ENCODE measurements around the gene RCBTB1.
A peak's percentile ranks its signal among the peaks of the same experiment; 100 is the strongest.

RCBTB1 gene

DNA sequence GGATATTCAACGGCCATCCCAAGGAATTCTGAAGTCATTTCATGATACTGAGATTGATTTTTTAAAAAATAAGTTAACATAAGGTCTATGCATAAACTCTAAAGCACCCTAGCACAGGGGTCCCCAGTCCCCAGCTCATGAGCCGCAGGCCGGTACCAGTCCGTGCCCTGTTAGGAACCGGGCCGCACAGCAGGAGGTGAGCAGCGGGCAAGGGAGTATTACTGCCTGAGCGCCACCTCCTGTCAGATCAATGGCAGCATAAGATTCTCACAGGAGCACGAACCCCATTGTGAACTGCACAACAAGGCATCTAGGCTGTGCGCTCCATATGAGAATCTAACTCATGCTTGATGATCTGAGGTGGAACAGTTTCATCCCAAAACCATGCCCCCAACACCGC lies 31.0 kb downstream of the RCBTB1 start:
- H3K4me3 ChIP-seq (ENCODE audit: low read depth, low read length) = no peak overlapping the region
- TF ChIP-seq, protein P1, sequence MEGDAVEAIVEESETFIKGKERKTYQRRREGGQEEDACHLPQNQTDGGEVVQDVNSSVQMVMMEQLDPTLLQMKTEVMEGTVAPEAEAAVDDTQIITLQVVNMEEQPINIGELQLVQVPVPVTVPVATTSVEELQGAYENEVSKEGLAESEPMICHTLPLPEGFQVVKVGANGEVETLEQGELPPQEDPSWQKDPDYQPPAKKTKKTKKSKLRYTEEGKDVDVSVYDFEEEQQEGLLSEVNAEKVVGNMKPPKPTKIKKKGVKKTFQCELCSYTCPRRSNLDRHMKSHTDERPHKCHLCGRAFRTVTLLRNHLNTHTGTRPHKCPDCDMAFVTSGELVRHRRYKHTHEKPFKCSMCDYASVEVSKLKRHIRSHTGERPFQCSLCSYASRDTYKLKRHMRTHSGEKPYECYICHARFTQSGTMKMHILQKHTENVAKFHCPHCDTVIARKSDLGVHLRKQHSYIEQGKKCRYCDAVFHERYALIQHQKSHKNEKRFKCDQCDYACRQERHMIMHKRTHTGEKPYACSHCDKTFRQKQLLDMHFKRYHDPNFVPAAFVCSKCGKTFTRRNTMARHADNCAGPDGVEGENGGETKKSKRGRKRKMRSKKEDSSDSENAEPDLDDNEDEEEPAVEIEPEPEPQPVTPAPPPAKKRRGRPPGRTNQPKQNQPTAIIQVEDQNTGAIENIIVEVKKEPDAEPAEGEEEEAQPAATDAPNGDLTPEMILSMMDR (conservative IDR thresholded peaks at IDR 0.05; ENCODE audit: low read depth, low read length) = no peak
- no peak for DNase-seq (ENCODE audit: low read depth)

DNA sequence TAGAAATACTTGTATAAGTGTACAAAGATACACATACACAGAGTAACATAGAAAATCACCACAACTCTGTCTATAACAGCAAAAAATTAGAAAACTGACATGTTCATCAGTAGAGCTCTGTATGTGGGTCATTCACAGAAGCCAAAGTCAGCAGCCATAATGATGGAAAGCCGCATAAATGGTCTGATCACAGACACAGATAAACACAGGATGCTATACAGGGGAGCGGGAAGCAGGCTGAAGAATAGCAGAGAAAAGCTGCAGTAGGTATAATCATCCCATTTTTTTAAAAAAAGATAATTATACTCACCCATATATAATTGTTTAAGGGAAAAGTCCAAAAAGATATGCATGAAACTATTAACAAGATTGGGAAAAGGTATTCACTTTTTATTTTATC lies 31.5 kb downstream of the RCBTB1 start:
- TF ChIP-seq, protein P1 (conservative IDR thresholded peaks at IDR 0.05; ENCODE audit: low read depth, low read length) = no peak
- no peak for DNase-seq (ENCODE audit: low read depth)
- no peak overlapping the region for H3K4me3 ChIP-seq (ENCODE audit: low read depth, low read length)

DNA sequence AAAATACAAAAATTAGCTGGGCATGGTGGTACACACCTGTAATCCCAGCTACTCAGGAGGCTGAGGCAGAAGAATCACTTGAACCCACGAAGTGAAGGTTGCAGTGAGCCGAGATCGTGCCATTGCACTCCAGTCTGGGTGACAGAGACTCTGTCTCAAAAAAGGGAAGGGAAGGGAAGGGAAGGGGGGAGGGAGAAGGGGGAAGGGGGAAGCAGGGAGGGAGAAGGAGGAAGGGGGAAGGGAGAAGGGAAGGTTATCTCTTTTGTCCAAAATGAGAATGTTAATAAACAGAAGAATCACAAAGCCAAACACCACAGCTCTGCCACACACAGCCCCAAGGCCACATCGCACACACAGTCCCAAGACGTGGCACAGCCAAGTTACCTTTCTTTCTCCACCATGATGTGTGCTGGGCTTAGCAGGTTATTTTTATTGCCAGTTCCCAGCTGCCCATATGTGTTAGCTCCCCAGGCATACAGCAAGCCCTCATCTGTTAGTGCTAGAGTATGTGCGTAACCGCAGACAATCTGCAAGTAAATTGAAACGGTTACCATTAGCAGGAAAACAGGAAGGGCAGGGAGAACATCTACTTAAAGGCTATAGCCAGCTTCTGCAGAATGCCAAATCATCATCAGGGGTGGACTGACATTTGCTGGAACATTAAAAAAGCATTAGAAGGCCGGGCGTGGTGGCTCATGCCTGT lies 34.3 kb downstream of the RCBTB1 start:
- TF ChIP-seq, protein P1 (conservative IDR thresholded peaks at IDR 0.05; ENCODE audit: low read depth, low read length) = no peak
- no peak overlapping the region for H3K4me3 ChIP-seq (ENCODE audit: low read depth, low read length)
- DNase-seq (ENCODE audit: low read depth) = no peak

DNA sequence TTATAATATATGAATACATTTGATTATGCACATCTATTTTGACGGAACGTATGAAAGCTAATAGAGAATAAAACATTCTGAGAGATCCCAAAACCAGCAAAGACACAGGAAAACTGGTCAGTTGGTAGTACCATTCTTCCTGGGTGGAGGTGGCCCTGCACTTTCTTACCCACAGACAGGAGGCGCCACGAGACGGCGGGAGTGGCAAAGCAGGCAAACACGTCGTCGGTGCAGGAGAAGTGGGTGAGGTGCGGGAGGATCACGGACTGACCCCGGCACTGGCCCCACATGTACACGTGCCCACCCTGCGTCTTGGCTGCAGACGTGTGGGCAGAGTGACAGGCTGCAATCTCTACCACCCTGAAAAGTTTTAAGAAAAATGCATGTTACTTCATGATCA lies 36.1 kb downstream of the RCBTB1 start:
- no peak for DNase-seq (ENCODE audit: low read depth)
- TF ChIP-seq, protein P1 (conservative IDR thresholded peaks at IDR 0.05; ENCODE audit: low read depth, low read length) = peak; percentile 23
- H3K4me3 ChIP-seq (ENCODE audit: low read depth, low read length) = no peak overlapping the region

DNA sequence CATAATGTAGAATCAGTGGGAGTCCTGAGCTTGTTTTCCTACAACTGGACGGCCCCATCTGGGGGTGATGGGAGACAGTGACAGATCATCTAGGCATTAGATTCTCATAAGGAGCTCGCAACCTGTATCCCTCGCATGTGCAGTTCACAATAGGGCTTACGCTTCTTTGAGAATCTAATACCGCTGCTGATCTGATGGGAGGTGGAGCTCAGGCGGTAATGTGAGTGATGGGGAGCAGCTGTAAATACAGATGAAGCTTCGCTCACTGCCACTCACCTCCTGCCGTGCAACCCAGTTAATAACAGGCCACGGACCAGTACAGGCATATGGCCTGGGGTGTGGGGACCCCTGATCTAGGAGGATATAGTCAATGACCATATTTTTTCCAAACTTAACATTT lies 38.8 kb downstream of the RCBTB1 start:
- TF ChIP-seq, protein P1 (conservative IDR thresholded peaks at IDR 0.05; ENCODE audit: low read depth, low read length) = no peak
- DNase-seq (ENCODE audit: low read depth) = no peak
- H3K4me3 ChIP-seq (ENCODE audit: low read depth, low read length) = no peak overlapping the region

DNA sequence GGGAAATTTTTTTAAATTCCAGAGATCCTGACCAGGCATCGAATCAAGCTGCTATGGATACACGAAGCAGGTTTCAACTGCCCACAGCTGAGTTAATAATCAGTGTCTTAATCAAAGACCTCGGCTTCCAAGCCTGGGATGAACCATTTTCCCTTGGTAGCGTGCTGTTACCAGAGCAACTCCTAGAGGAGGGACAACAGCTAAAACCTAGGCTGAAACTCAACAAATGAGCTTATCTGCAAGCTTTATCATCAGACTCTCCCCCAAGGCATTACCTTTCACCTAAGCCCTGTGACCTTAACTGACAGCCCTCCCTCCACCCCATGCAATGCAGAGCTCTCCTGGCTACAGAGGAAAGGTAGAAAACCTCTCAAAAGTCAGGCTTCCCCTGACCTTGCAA lies 39.7 kb downstream of the RCBTB1 start:
- no peak for DNase-seq (ENCODE audit: low read depth)
- TF ChIP-seq, protein P1 (conservative IDR thresholded peaks at IDR 0.05; ENCODE audit: low read depth, low read length) = no peak
- H3K4me3 ChIP-seq (ENCODE audit: low read depth, low read length) = no peak overlapping the region

DNA sequence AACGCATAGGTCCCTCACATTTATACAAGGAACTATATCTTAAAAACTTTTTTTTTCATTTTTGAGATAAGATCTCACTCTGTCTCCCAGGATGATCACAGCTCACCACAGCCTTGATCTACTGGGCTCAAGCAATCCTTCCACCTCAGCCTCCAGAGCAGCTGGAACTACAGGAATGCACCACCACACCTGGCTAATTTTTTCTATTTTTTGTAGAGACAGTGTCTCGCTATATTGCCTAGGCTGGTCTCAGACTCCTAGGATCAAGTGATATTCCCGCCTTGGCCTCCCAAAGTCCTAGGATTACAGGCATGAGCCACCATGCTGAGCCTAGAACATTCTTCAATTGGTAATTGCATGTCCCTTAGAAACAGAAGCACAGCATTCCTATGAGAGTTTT lies 41.7 kb downstream of the RCBTB1 start:
- H3K4me3 ChIP-seq (ENCODE audit: low read depth, low read length) = no peak overlapping the region
- TF ChIP-seq, protein P1 (conservative IDR thresholded peaks at IDR 0.05; ENCODE audit: low read depth, low read length) = no peak
- DNase-seq (ENCODE audit: low read depth) = no peak

Data from choroid plexus epithelial cell (primary cell).